Stimulated activated effector memory CD8-positive, alpha-beta T cell treated with anti-CD3 and anti-CD28 coated beads, Interleukin-12 subunit alpha, Interleukin-12 subunit beta, amount 100 ng/mL, for 72 hours (primary cell): ENCODE measurements around the gene ALCAM.
"Not testable (repeated sequence)": the region's sequence is repeated elsewhere in the genome, so short reads cannot be mapped to it uniquely, and the experiment has no call there.

Experiments
- ATAC-seq: fragments of 150-1000 bp; cut with Tn5 transposase; 2 replicates; pipeline ENCODE4 v1.10.0; 2021
- DNase-seq, 2 donors: peaks; one replicate each; pipeline ENCODE4 v3.0.0; 2021 to 2022; ENCODE audit warnings: low spot score in 2 of 2
- H3K27ac Mint-ChIP-seq: one replicate; pipeline ENCODE4 v1.8.0; 2022; ENCODE audit warnings: mild to moderate bottlenecking, mixed read lengths
- H3K36me3 Mint-ChIP-seq: one replicate; pipeline ENCODE4 v1.8.0; 2022; ENCODE audit warnings: mild to moderate bottlenecking, mixed read lengths
- H3K4me1 Mint-ChIP-seq: one replicate; pipeline ENCODE4 v1.8.0; 2022; ENCODE audit warnings: mixed read lengths
- H3K4me3 Mint-ChIP-seq: one replicate; pipeline ENCODE4 v1.8.0; 2022; ENCODE audit warnings: mild to moderate bottlenecking, mixed read lengths
- H3K9me3 Mint-ChIP-seq: one replicate; pipeline ENCODE4 v1.8.0; 2022; ENCODE audit warnings: mixed read lengths

Gene ALCAM

DNA sequence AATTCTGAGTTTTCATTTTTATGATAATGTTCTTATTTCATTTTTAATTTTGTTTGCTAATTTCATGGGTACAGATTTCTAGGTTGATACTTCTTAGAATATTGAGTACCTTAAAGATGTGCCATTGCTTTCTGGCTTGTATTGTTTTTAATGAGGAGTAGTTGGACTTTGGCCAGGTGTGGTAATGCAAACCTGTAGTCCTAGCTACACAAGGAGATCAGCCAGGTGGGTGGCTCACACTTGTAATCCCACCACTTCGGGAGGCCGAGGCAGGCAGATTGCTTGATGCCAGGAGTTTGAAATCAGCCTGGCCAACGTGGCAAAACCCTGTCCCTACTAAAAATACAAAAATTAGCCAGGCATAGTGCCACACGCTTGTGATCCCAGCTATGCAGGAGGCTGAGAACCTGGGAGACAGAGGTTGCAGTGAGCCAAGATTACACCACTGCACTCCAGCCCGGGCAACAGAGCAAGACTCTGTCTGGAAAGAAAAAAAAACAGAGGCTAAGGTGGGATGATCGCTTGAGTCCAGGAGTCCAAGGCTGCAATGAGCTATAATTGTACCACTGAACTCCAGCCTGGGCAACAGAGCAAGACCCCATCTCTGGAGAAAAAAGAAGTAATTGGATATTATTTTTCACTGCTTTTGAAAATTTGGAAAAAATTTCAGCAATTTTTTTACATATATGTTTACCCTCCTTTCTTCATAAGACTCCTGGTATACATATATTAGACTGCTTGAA lies 198.0 kb downstream of the ALCAM start:
- ATAC-seq (no peak), DNase-seq (no peak)
- Mint-ChIP-seq H3K36me3 (no peaks in the 10 kb centered on the region), H3K27ac (no peak overlapping the region), H3K4me3 (no peak overlapping the region), H3K4me1 (no peaks in the 10 kb centered on the region), H3K9me3 (no peaks in the 10 kb centered on the region)

DNA sequence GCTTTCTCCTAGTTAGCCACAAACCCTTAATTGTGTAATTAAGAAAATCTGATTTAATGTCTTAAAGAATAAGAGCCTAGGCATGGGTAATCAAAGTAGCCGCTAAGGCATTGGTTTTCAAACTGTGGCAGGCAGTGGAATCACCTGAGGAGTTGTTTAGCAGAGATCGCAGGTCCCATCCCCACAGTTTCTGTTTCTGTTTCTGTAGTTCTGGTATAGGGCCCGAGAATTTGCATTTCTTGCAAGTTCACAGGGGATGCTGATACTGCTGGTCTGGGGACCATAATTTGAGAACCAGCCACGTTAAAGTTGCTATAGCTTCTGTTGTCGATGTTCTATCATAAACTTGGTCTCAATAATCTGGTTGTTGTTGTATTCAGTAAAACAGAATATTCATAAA lies 204.3 kb downstream of the ALCAM start:
- Mint-ChIP-seq H3K9me3 (no peaks in the 10 kb centered on the region), H3K4me3 (no peak overlapping the region), H3K36me3 (peaks cover 4% of the 10 kb centered on the region), H3K27ac (no peak overlapping the region), H3K4me1 (no peaks in the 10 kb centered on the region)
- DNase-seq (no peak), ATAC-seq (no peak)

DNA sequence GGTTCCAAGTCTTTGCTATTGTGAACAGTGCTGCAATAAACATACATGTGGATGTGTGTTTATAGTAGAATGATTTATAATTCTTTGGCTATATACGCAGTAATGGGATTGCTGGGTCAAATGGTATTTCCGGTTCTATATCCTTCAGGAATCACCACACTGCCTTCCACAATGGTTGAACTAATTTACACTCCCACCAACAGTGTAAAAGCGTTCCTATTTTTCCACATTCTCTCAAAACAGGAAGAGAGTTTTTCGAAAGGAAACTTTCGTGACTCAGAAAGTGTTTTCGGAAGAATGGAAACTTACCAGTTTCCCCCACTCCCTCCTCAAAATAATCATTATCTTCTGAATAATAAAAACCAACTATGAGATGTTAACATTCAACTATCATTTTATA lies 205.8 kb downstream of the ALCAM start:
- H3K36me3 Mint-ChIP-seq: peaks cover 7% of the 10 kb centered on the region
- no peak overlapping the region for H3K27ac Mint-ChIP-seq
- H3K4me1 Mint-ChIP-seq: no peaks in the 10 kb centered on the region
- no peak overlapping the region for H3K4me3 Mint-ChIP-seq
- DNase-seq (no peak), ATAC-seq (no peak)
- no peaks in the 10 kb centered on the region for H3K9me3 Mint-ChIP-seq

DNA sequence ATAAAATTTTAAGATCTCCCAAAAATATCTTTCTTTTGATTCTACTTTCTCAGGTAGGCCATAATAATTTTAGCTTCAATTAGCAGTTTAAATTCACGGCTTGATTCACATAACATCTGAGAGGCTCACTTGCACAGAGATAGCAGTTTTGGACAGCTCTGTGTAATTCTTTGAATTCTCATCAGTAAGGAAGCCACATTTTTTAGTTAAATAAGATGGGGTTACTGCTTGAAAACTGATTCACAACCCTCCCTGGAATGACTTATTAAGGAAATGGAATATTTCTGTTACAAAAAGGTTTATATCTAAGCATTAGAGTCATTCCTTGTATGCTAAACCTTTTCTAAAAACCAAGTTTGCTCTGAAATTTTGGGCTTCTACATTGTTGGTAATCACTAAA lies 212.7 kb downstream of the ALCAM start:
- H3K36me3 Mint-ChIP-seq: peaks cover 7% of the 10 kb centered on the region
- DNase-seq: no peak
- no peaks in the 10 kb centered on the region for H3K4me1 Mint-ChIP-seq
- H3K27ac Mint-ChIP-seq: no peak overlapping the region
- ATAC-seq: no peak
- H3K4me3 Mint-ChIP-seq: no peak overlapping the region
- H3K9me3 Mint-ChIP-seq: no peaks in the 10 kb centered on the region

DNA sequence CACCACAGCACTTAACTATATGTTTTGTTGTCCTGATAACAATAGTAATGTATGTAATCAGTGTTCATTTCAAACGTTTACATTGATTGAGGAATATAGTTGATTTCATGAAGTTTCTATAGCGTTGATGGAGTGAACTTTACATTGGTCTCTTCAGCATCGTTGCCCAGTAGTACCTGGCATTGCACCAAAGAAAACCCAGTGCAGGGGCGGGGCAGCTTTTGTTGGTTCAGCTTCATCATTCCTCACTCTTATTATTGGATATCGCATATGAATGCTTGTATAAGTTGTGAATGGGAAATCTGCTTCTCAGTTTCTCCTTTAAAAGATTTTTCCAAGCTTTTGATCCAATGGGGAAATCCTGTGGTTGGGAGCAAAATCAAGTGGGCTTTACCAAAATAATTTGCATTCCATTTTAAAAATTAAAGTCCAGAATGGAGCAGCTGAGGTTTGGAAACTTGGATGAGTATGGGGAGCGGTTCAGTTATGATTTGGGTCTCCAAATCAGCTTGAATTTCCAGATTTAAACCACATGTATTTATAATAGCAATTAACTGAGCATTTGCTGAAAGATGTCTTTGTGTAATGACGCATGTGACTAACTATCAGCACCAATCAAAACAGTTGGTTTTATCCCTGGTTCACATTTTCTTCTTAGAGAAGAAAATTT lies 213.7 kb downstream of the ALCAM start:
- Mint-ChIP-seq H3K27ac (no peak overlapping the region), H3K9me3 (no peaks in the 10 kb centered on the region), H3K36me3 (peaks cover 7% of the 10 kb centered on the region), H3K4me1 (no peaks in the 10 kb centered on the region), H3K4me3 (no peak overlapping the region)
- DNase-seq (no peak), ATAC-seq (no peak)

DNA sequence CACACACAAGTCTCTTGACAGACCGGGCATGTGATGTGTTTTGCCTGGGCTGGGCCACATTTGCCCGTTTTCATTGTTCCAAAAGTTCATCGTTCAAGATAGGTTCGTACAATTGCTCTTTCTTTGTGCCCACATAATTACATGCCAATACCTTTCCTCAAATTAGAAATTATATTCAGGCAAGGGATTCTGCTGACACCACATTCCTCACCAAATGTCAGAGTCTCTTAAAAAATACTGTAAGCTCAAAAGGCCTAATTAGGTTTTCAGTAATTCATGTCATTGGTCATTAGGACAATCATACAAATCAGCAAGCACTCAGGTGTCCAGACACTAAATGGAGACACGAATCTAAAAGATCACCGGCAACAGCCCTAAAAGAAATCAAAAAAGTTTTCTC lies 215.3 kb downstream of the ALCAM start:
- ATAC-seq (no peak), DNase-seq (no peak)
- H3K4me3 Mint-ChIP-seq: no peak overlapping the region
- H3K9me3 Mint-ChIP-seq: no peaks in the 10 kb centered on the region
- no peaks in the 10 kb centered on the region for H3K4me1 Mint-ChIP-seq
- H3K36me3 Mint-ChIP-seq: no peaks in the 10 kb centered on the region
- no peak overlapping the region for H3K27ac Mint-ChIP-seq

DNA sequence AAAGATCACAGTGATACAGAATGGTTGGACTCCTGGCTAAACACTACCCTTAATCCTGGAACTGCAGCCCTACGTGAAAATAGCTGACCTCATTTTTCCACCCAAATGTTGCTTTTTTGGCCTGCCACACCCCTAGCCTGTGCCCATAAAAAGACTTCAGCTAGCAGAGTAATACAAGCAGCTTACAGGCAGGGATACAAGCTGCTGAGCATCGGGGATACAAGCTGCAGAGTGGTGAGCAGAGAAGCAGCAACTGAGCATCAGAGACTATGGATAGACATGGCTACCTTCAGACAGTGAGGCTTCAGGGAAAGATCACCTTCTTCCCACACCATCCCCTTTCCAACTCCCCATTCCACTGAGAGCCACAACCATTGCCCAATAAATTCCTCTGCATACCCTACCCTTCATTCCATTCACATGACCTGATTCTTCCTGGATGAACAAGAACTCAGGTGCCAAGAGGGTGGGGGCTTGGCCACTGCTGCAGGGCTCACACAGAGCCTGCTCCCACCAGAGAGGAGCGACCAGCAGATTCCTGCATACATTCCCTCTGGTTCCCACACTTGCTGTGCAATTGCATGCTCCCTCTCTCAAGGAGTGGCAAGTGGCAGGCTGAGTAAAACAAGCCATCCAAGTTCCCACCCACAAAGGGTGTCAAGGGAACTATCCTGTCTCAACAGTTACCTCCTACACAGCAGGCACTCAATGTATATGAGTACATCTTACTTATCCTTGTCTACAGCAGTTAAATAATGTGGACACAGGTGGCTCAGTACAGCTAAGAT lies 217.5 kb downstream of the ALCAM start:
- H3K4me1 Mint-ChIP-seq: no peaks in the 10 kb centered on the region
- H3K36me3 Mint-ChIP-seq: no peaks in the 10 kb centered on the region
- ATAC-seq: peak; percentile 49
- H3K4me3 Mint-ChIP-seq: no peak overlapping the region
- H3K9me3 Mint-ChIP-seq: no peaks in the 10 kb centered on the region
- H3K27ac Mint-ChIP-seq: no peak overlapping the region
- no peak for DNase-seq

DNA sequence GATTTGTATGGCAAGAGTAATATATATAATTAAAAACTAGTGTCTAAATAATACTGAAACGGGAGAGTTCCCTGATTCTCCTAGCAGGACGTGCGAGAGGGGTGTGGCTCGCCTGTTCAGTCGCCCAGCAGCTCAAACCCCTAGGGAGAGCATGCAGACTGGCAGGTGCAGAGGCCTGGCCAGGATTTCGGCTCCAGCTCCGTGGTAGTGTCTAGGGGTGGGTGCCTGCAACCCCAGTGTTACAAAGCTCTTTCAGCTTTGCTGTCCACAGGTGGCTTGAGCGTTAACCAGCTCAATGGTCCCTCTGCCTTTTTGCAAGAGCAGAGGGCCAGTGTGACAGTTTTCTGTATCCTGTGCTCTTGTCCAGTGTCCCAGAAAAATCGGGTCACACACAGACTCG lies 226.6 kb downstream of the ALCAM start:
- no peaks in the 10 kb centered on the region for H3K36me3 Mint-ChIP-seq

DNA sequence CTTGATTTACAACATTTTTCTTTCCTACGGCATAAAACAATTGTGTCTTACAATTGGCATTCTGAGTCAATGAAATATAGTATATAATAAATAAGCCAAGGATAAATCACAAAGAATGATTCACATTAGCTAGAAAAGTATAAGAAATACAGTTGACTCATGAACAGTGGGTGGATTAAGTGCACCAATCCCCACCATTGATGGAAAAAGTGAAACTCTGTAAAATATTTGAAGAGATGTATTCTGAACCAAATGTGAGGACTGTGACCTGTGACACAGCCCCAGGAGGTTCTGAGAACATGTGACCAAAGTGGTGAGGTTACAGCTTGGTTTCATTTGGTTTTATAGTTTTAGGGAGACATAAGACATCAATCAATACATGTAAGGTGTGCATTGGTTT lies 227.5 kb downstream of the ALCAM start:
- peak; percentile 91 for ATAC-seq
- no peaks in the 10 kb centered on the region for H3K9me3 Mint-ChIP-seq
- H3K27ac Mint-ChIP-seq: peak overlapping the region; percentile 3
- H3K4me3 Mint-ChIP-seq: no peak overlapping the region
- H3K36me3 Mint-ChIP-seq: no peaks in the 10 kb centered on the region
- H3K4me1 Mint-ChIP-seq: peaks cover 5% of the 10 kb centered on the region
- no peak for DNase-seq

More for the DNA sequence above, 226.6 kb downstream of the ALCAM start:
- DNase-seq (no peak), ATAC-seq (no peak)
- Mint-ChIP-seq H3K4me3 (no peak overlapping the region), H3K27ac (no peak overlapping the region), H3K9me3 (no peaks in the 10 kb centered on the region), H3K4me1 (peaks cover 5% of the 10 kb centered on the region)

DNA sequence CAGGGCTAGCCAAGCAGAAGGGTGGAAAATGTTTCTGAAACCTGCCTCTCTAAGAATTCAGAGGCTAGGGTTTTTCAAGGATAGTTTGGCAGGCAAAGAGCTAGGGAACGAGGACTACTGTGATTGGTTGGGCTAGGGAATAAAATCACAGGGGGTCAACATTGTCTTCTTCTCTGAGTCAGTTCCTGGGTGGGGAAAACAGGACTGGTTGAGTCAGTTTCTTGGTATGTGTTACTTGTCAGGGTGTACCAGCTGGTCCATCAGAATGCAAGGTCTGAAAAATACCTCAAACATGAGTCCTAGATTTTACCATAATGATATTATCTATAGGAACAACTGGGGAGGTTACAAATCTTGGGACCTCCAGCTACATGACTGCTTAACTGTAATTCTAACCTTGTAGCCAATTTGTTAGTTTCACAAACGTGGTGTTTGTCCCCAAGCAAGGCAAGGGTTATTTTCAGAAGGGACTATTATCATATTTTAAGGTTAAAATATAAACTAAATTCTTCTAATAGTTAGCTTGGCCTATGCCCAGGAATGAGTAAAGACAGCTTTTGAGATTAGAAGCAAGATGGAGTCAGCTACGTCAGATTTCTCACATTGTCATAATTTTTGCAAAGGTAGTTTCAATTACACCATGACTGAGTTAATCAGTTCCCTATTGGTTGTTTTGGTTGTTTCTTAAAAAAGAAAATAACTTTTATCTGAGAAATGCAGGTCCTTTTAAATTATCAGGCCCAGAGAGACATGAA lies 231.5 kb downstream of the ALCAM start:
- DNase-seq (no peak), ATAC-seq (peak; percentile 86)
- Mint-ChIP-seq H3K4me1 (peaks cover 5% of the 10 kb centered on the region), H3K27ac (no peak overlapping the region), H3K36me3 (no peaks in the 10 kb centered on the region), H3K4me3 (no peak overlapping the region), H3K9me3 (no peaks in the 10 kb centered on the region)

DNA sequence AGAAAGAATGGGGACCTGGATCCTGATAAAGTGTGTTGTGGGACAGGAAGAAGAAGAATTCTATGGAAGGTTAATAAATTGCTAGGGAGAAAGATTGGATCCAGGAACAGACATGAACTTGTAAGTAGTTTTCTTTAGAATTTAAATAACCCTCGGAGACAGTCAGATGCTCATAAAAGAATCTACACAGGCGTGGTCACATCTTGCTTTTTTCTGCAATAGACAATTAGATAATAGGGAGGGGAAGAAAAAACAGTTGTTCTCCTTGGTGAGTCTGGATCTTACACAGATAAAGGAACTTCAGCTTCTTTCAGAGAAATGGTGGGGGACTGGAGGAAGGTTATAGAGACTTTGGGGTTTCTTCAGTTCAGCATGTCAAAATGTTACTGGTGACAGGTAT lies 232.6 kb downstream of the ALCAM start:
- Mint-ChIP-seq H3K4me1 (peaks cover 3% of the 10 kb centered on the region), H3K36me3 (no peaks in the 10 kb centered on the region), H3K4me3 (no peak overlapping the region), H3K9me3 (no peaks in the 10 kb centered on the region), H3K27ac (no peak overlapping the region)
- no peak for ATAC-seq
- no peak for DNase-seq

DNA sequence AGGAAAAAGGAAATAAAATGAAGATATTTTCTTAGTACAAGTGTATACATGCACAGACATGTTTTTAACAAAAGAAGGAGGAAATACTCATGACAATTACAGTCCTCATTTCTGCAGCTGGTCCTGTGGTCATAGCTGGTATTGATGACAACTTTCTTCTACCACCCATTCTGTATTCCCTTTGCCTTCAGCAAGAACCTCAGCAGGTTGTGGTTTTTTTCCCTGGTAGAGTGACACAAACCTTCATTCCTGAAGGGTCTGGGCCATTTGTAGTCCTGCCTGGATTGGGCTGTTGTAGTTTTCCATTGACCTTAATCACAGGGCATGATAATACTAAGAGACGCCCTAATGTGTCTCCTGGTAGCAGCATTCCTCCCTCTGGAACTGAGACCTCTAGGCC lies 235.0 kb downstream of the ALCAM start:
- ATAC-seq: not testable (repeated sequence)

DNA sequence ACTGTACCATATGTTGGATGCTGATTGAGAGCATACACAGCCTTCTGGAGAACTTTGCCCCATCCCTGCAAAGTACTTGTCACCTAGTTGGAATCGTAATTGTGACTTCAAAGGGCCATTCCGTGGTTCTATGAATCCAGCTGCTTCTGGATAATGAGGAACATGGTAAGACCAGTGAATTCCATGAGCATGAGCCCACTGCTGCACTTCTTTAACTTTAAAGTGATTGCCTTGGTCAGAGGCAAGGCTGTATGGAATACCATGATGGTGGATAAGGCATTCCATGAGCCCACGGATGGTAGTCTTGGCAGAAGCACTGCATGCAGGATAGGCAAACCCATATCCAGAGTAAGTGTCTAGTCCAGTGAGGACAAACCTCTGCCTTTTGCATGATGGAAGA lies 235.6 kb downstream of the ALCAM start:
- not testable (repeated sequence) for H3K4me3 Mint-ChIP-seq, ATAC-seq, H3K9me3 Mint-ChIP-seq, H3K36me3 Mint-ChIP-seq, H3K27ac Mint-ChIP-seq, DNase-seq, H3K4me1 Mint-ChIP-seq

More for the DNA sequence above, 235.0 kb downstream of the ALCAM start:
- H3K4me1 Mint-ChIP-seq, H3K27ac Mint-ChIP-seq, H3K36me3 Mint-ChIP-seq, H3K4me3 Mint-ChIP-seq, H3K9me3 Mint-ChIP-seq, DNase-seq: not testable (repeated sequence)

DNA sequence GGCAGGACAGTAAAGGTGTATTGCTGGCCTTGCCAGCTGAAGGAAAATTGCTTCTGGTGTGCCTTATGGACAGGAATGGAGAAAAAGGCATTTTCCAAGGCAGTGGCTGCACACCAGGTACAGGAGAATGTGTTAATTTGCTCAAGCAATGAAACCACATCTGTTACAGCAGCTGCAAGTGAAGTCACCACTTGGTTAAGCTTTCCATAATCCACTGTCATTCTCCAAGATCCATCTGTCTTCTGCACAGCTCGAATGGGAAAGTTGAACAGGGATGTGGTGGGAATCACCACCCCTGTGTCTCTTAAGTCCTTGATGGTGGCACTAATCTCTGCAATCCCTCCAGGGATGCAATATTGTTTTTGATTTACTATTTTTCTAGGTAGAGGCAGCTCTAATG lies 236.8 kb downstream of the ALCAM start:
- H3K27ac Mint-ChIP-seq, H3K4me1 Mint-ChIP-seq, H3K9me3 Mint-ChIP-seq, DNase-seq, H3K4me3 Mint-ChIP-seq, H3K36me3 Mint-ChIP-seq, ATAC-seq: not testable (repeated sequence)

DNA sequence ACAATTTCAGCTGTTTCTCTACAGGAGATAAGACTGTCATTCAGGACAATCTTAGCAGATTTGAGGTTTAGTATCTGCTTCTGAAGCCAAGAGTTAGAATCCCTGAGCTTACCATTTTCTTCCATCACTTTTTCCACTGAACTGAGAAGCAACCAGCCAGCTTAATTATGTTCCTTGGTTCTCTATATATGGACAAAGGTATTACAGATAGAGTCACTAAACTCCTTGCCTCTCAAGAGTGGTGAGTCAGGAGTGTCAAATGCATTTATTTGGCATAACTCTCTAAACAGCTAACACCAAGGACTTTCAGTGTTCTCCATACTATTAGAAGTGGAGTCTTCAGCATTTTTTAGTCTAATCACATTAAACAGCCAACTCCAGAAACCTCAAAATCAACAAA lies 239.3 kb downstream of the ALCAM start:
- DNase-seq (no peak), ATAC-seq (no peak)
- H3K4me1 Mint-ChIP-seq: no peaks in the 10 kb centered on the region
- H3K27ac Mint-ChIP-seq: no peak overlapping the region
- no peaks in the 10 kb centered on the region for H3K9me3 Mint-ChIP-seq
- no peaks in the 10 kb centered on the region for H3K36me3 Mint-ChIP-seq
- no peak overlapping the region for H3K4me3 Mint-ChIP-seq
